GM12874 (cell line): ENCODE data around the gene SREBF1.

ENCODE experiments used
- CTCF ChIP-seq: IDR thresholded peaks from 2 replicates; pipeline ENCODE4 v1.5.1; 2011; ENCODE audit warnings: low read depth, mild to moderate bottlenecking, control low read depth, low read length, moderate library complexity; ENCODE audit not compliant: insufficient read depth

Gene SREBF1

GRCh38 chr17:17810895-17811248, 25.9 kb downstream of the SREBF1 start:
- TF ChIP-seq CTCF: no peak

DNA sequence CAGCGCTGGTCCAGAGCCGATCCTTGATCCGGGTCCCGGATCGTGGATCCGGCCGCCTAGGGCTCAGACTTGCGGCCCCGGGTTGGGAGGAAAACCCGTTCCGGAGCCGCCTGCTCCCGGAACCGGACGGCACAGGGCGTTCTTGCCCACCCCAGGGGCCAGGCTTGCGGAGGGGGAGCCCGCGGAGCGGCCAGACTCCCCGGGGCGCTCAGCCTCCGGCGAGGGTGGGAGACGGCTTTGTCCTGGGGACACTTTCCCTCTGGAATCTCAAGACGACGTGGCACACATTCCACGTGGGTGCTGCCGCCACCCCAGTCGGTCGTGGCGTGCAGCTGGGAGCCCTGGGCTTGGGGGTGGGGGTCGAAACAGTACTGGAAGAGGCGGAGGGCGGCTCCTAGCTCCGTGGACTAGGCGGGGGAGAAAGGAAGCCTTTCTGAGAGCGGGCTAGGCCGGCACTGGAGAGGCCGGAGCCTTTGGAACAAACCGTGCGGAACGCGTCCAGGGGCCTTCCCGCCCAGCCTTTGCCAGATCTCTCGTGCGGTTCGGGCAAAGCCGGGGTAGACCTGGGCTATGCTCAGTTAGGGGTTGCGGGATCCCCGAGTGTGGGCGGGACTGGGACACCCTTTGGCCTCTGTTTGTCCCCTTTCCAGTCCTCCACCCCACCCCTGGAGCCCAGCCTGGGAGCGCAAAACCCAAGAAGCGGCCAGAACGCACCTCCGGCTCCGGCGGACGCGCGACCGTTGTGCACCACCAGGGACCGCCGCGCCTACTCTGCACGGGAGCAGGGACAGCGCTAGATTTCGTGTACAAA, 26.5 kb downstream of the SREBF1 start:
- TF ChIP-seq CTCF: no peak

GRCh38 chr17:17809531-17810083, 27.2 kb downstream of the SREBF1 start:
- TF ChIP-seq CTCF: no peak

GRCh38 chr17:17808706-17809432, 27.9 kb downstream of the SREBF1 start:
- no peak for TF ChIP-seq CTCF

- no peak for TF ChIP-seq CTCF
Measured at GRCh38 chr17:17807440-17807839, 29.3 kb downstream of the SREBF1 start.

DNA sequence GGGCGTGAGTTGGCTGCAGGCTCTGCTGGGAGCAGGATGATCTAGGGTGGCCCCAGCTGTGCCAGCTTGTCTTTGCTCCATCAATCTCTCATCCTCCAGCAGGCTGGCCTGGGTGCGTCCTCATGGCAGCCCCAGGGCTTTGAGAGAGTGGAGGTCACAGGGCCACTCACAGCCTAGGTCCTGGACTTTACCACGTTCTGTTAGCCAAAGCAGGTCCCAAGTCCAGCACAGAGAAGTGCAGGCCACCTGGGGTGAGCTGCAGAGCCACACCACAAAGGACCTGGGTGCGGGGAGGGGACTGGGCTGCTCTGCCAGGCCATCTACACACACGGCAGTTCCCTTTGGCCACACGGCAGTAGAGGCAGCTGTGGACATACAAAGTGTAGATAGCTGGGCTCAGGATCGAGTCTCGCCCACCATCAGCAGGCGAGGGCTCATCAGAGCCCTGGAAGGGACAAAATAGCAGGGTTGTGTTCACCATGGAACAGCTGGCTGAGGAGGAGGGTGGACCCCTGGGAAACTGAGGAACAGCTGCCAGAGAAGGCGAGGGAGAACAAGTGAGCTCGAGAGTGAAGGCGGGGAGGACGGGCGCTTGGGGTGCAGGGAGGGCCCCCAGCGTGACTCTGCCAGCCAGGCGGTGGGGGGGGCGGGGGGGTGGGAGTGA, 30.0 kb downstream of the SREBF1 start:
- no peak for TF ChIP-seq CTCF

GRCh38 chr17:17806035-17806434, 30.8 kb downstream of the SREBF1 start:
- no peak for TF ChIP-seq CTCF
